A549 (cell line): Measurements from ENCODE around the gene PREX1. TPM values are rescaled to one million over a fixed set of nuclear protein-coding genes. Genes with fewer than 3 reads are reported as not detected.

Experiments
- ATAC-seq, 2 experiments: fragments of 200-7000 bp in 1 of 2; fragments of >200 bp in 1 of 2; cut with Nextera tagmentation in 1 of 2; cut with Tn5 transposase in 1 of 2; 3 replicates each; pipeline versions ENCODE4 v1.8.0 to v1.9.1; 2018 to 2020; ENCODE audit warnings: mild to moderate bottlenecking in 1 of 2, moderate library complexity in 1 of 2
- CTCF ChIA-PET: fragments of 300-600 bp; sonication (Branson Sonifier 250); formaldehyde crosslinking; extraction: SDS; loops from one replicate; lab custom pipeline; 2021; ENCODE audit warnings: antibody characterized with exemption, inconsistent platforms; lab: Yijun Ruan, JAX
- POLR2A ChIA-PET: fragments of 350-600 bp; formaldehyde crosslinking; extraction: SDS; loops from one replicate; lab custom pipeline; 2021; ENCODE audit warnings: antibody characterized with exemption, inconsistent platforms; lab: Yijun Ruan, JAX
- DNase-seq, 2 experiments: peaks; one replicate each; pipeline versions ENCODE4 v3.0.0 to v3.0.0-alpha.2; 2011 to 2016; ENCODE audit warnings: low read depth in 1 of 2, low spot score in 1 of 2
- FAIRE-seq: peaks from 2 replicates; lab custom pipeline; 2011; peaks lifted over from hg19 to GRCh38; lab: Jason Lieb, UNC
- H3K27ac ChIP-seq, 2 experiments: fragments of >200 bp; sonication (Bioruptor Twin); formaldehyde crosslinking; 3 replicates each; pipeline ENCODE4 v1.5.1; 2016 to 2017
- H3K4me1 ChIP-seq: fragments of >200 bp; sonication (Bioruptor Twin); formaldehyde crosslinking; 3 replicates; pipeline ENCODE4 v1.6.1; 2016
- H3K4me2 ChIP-seq: fragments of >200 bp; sonication (Bioruptor Twin); formaldehyde crosslinking; 3 replicates; pipeline ENCODE4 v1.6.1; 2016
- H3K4me3 ChIP-seq: fragments of >200 bp; sonication (Bioruptor Twin); formaldehyde crosslinking; 3 replicates; pipeline ENCODE4 v1.5.1; 2016
- H3K9me3 ChIP-seq: fragments of >200 bp; sonication (Bioruptor Twin); formaldehyde crosslinking; 3 replicates; pipeline ENCODE4 v1.6.1; 2016
- BHLHE40 ChIP-seq: IDR thresholded peaks from 2 replicates; pipeline ENCODE4 v1.6.1; 2012; ENCODE audit warnings: low read depth, low read length, inconsistent platforms
- CHD4 ChIP-seq: fragments of 200-600 bp; sonication (generic); IDR thresholded peaks from 2 replicates; pipeline ENCODE4 v1.6.1; 2016; ENCODE audit warnings: antibody characterized with exemption, mild to moderate bottlenecking, borderline replicate concordance
- CTCF ChIP-seq: fragments of >200 bp; sonication (Bioruptor Twin); formaldehyde crosslinking; IDR thresholded peaks from 3 replicates; pipeline ENCODE4 v1.5.1; 2016
- ELK1 ChIP-seq: fragments of 150-350 bp; IDR thresholded peaks from 2 replicates; pipeline ENCODE4 v1.6.1; 2014; ENCODE audit warnings: low read depth, mild to moderate bottlenecking, low read length
- EP300 ChIP-seq, 2 experiments: fragments of >200 bp; sonication (Bioruptor Twin); formaldehyde crosslinking; IDR thresholded peaks; 2 replicates in 1 of 2; 3 replicates in 1 of 2; pipeline ENCODE4 v1.6.1; 2016 to 2017
- HDAC2 ChIP-seq: fragments of 200-600 bp; sonication (generic); IDR thresholded peaks from 2 replicates; pipeline ENCODE4 v1.6.1; 2016
- HOXA7 ChIP-seq: fragments of 250-450 bp; sonication (Bioruptor Pico); IDR thresholded peaks from 2 replicates; pipeline ENCODE4 v1.5.0; 2020; ENCODE audit warnings: mild to moderate bottlenecking, moderate library complexity
- HOXB5 ChIP-seq: fragments of 250-450 bp; sonication (Bioruptor Pico); IDR thresholded peaks from 2 replicates; pipeline ENCODE4 v1.5.0; 2020; ENCODE audit warnings: mild to moderate bottlenecking, moderate library complexity
- KDM1A ChIP-seq: fragments of 200-600 bp; sonication (generic); IDR thresholded peaks from 2 replicates; pipeline ENCODE4 v1.6.1; 2016; ENCODE audit warnings: low read depth, mild to moderate bottlenecking
- KDM5A ChIP-seq: fragments of 200-600 bp; sonication (generic); IDR thresholded peaks from 2 replicates; pipeline ENCODE4 v1.6.1; 2016; ENCODE audit warnings: antibody characterized with exemption, mild to moderate bottlenecking
- NR3C1 ChIP-seq: fragments of >200 bp; sonication (Bioruptor Twin); formaldehyde crosslinking; IDR thresholded peaks from 3 replicates; pipeline ENCODE4 v1.6.1; 2017
- PBX3 ChIP-seq: IDR thresholded peaks from 2 replicates; pipeline ENCODE4 v1.6.1; 2012
- RAD21 ChIP-seq, 2 experiments: fragments of >200 bp in 1 of 2; sonication (Bioruptor Twin) in 1 of 2; formaldehyde crosslinking in 1 of 2; IDR thresholded peaks in 1 of 2; conservative IDR thresholded peaks in 1 of 2; 2 replicates in 1 of 2; 3 replicates in 1 of 2; pipeline ENCODE4 v1.6.1; 2012 to 2018; ENCODE audit warnings: inconsistent platforms in 1 of 2
- RARB ChIP-seq: fragments of 250-450 bp; sonication (Bioruptor Pico); IDR thresholded peaks from 2 replicates; pipeline ENCODE4 v1.8.0; 2021; ENCODE audit warnings: mild to moderate bottlenecking, moderate library complexity
- RCOR1 ChIP-seq: fragments of 150-350 bp; IDR thresholded peaks from 2 replicates; pipeline ENCODE4 v1.6.1; 2014; ENCODE audit warnings: antibody characterized with exemption, low read length, low read depth
- RFX5 ChIP-seq: fragments of 450-650 bp; IDR thresholded peaks from 2 replicates; pipeline ENCODE4 v1.7.1; 2014; ENCODE audit warnings: antibody characterized with exemption, mild to moderate bottlenecking, moderate library complexity
- SREBF2 ChIP-seq: fragments of 450-650 bp; IDR thresholded peaks from 2 replicates; pipeline ENCODE4 v1.6.1; 2014; ENCODE audit warnings: mild to moderate bottlenecking, moderate library complexity
- ZC3H11A ChIP-seq: fragments of 450-650 bp; IDR thresholded peaks from 2 replicates; pipeline ENCODE4 v1.6.1; 2014; ENCODE audit warnings: antibody characterized with exemption, mild to moderate bottlenecking
- ZFP36 ChIP-seq: fragments of 450-650 bp; IDR thresholded peaks from 2 replicates; pipeline ENCODE4 v1.6.1; 2014; ENCODE audit warnings: borderline replicate concordance; ENCODE audit not compliant: partially characterized antibody
- ZNF302 ChIP-seq: fragments of 250-450 bp; sonication (Bioruptor Pico); IDR thresholded peaks from 2 replicates; pipeline ENCODE4 v1.9.0; 2021; ENCODE audit warnings: inconsistent platforms, mild to moderate bottlenecking, moderate library complexity
- WGBS: methylation state at CpG from one replicate; pipeline ENCODE4 v1.1.6; 2017; ENCODE audit errors: missing lambda C conversion rate; 5-methylcytosine and 5-hydroxymethylcytosine counted together
- polyA plus RNA-seq, 4 experiments: library from polyadenylated mRNA; depleted of rRNA in 3 of 4; stranded (reverse); fragments of >200 nt; fragmentation: RNase III in 1 of 4; extraction: RNeasy Plus Mini Kit Qiagen cat#74134 plus additional on column Dnase treatment in 1 of 4; gene quantifications; 2 replicates in 3 of 4; 3 replicates in 1 of 4; pipeline ENCODE4 v1.2.3, GENCODE V29; 2011 to 2017
- TF ChIP-seq, protein P1 (sequence below): IDR thresholded peaks from 2 replicates; pipeline ENCODE4 v1.6.1; 2012; ENCODE audit warnings: low read depth, borderline replicate concordance
- TF ChIP-seq, protein P2 (sequence below): fragments of 200-600 bp; sonication (generic); IDR thresholded peaks from 2 replicates; pipeline ENCODE4 v1.6.1; 2016; ENCODE audit warnings: antibody characterized with exemption, mild to moderate bottlenecking, moderate library complexity
- TF ChIP-seq, protein P3 (sequence below): IDR thresholded peaks from 2 replicates; pipeline ENCODE4 v1.6.1; 2012
- TF ChIP-seq, protein P4 (sequence below): fragments of 450-650 bp; IDR thresholded peaks from 2 replicates; pipeline ENCODE4 v1.6.1; 2014; ENCODE audit warnings: antibody characterized with exemption
- TF ChIP-seq, protein P5 (sequence below): fragments of 250-450 bp; sonication (Bioruptor Pico); IDR thresholded peaks from 2 replicates; pipeline ENCODE4 v1.5.0; 2020; ENCODE audit warnings: low read depth, mild to moderate bottlenecking, moderate library complexity

Gene PREX1
- polyA plus RNA-seq, 2 of the 4 experiments (the other 2 are of a cell fraction): 3.6 to 4.2 TPM

- DNase-seq: no peak
- Histone ChIP-seq H3K9me3 (no peaks in the 10 kb centered on the region), H3K4me3 (no peak overlapping the region), H3K4me1 (peaks cover 23% of the 10 kb centered on the region), H3K4me2 (0 out of 3 replicates have a peak overlapping the region, but pooled peaks have one; percentile 9), H3K27ac (no peak overlapping the region)
- ChIA-PET POLR2A (no interaction called here), CTCF (interaction anchor here (1.2 to 1.5 kb wide), 2 partner anchors 10 to 109 kb away, joined by 3 read pairs; no protein-coding TSS in a partner anchor)
- no peak for FAIRE-seq
- WGBS: 32% methylated on average over 5 of the region's 5 CpGs
- ATAC-seq: no peak
- TF ChIP-seq CTCF (no peak), ELK1 (no peak), HDAC2 (no peak), ZFP36 (no peak), ZNF302 (CRISPR knock-in tag) (no peak), EP300 (IDR thresholded peaks at IDR 0.05) (no peak), SREBF2 (no peak), NR3C1 (no peak), KDM5A (no peak), BHLHE40 (no peak), CHD4 (no peak), RARB (no peak)
- TF ChIP-seq, protein P1, sequence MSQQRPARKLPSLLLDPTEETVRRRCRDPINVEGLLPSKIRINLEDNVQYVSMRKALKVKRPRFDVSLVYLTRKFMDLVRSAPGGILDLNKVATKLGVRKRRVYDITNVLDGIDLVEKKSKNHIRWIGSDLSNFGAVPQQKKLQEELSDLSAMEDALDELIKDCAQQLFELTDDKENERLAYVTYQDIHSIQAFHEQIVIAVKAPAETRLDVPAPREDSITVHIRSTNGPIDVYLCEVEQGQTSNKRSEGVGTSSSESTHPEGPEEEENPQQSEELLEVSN: no peak
- TF ChIP-seq, protein P2, sequence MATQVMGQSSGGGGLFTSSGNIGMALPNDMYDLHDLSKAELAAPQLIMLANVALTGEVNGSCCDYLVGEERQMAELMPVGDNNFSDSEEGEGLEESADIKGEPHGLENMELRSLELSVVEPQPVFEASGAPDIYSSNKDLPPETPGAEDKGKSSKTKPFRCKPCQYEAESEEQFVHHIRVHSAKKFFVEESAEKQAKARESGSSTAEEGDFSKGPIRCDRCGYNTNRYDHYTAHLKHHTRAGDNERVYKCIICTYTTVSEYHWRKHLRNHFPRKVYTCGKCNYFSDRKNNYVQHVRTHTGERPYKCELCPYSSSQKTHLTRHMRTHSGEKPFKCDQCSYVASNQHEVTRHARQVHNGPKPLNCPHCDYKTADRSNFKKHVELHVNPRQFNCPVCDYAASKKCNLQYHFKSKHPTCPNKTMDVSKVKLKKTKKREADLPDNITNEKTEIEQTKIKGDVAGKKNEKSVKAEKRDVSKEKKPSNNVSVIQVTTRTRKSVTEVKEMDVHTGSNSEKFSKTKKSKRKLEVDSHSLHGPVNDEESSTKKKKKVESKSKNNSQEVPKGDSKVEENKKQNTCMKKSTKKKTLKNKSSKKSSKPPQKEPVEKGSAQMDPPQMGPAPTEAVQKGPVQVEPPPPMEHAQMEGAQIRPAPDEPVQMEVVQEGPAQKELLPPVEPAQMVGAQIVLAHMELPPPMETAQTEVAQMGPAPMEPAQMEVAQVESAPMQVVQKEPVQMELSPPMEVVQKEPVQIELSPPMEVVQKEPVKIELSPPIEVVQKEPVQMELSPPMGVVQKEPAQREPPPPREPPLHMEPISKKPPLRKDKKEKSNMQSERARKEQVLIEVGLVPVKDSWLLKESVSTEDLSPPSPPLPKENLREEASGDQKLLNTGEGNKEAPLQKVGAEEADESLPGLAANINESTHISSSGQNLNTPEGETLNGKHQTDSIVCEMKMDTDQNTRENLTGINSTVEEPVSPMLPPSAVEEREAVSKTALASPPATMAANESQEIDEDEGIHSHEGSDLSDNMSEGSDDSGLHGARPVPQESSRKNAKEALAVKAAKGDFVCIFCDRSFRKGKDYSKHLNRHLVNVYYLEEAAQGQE: no peak
Measured at GRCh38 chr20:48795732-48796131, 32.1 kb downstream of the PREX1 start.

DNA sequence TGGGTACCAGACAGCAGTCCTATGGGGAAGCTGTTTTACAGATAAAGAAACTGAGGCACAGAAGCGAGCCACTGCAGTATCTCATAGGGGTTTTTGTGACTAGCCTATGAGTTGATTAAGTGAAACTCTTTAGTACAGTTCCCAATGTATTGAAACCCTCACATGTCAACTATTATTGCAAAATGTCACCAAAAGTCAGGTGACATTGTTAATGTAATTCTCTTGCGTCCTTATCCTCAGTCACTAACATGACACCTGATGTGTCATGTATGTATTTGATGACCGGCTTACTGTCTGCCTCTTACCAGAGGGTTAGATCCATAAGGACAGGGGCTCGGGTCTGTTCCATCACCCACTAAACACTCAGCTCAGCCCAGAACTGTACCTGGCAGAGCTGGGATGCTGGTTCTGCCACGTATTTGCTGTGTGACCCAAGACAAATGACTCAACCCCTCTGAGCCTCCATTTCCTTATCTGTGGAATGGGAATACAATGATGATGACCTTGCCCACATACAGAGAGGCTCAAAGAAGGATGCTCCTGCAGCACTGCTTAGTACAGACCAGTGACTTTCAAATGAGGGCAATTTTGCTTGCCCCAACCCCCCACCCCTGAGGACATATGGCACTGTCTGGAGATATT, 32.9 kb downstream of the PREX1 start:
- H3K4me1 ChIP-seq: peaks cover 23% of the 10 kb centered on the region
- ChIA-PET POLR2A (no interaction called here), CTCF (interaction anchor here (0.7 to 1.2 kb wide), 2 partner anchors 10 to 138 kb away, joined by 3 read pairs; no protein-coding TSS in a partner anchor)
- FAIRE-seq (no peak), ATAC-seq (no peak), DNase-seq (no peak)
- H3K9me3 ChIP-seq: no peaks in the 10 kb centered on the region
- 82% methylated on average over 5 of the region's 5 CpGs for WGBS
- no peak overlapping the region for H3K4me2 ChIP-seq
- H3K4me3 ChIP-seq: no peak overlapping the region
- H3K27ac ChIP-seq: no peak overlapping the region
- TF ChIP-seq RFX5: no peak
- no peak for TF ChIP-seq RARB
- no peak for TF ChIP-seq SREBF2
- no peak for TF ChIP-seq RAD21 (conservative IDR thresholded peaks at IDR 0.05 in 1 of 2, IDR thresholded peaks at IDR 0.05 in 1 of 2)
- TF ChIP-seq, protein P3, sequence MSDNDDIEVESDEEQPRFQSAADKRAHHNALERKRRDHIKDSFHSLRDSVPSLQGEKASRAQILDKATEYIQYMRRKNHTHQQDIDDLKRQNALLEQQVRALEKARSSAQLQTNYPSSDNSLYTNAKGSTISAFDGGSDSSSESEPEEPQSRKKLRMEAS: no peak
- TF ChIP-seq KDM1A: no peak
- no peak for TF ChIP-seq ELK1
- TF ChIP-seq HDAC2: no peak
- no peak for TF ChIP-seq HOXA7
- TF ChIP-seq ZC3H11A: no peak
- TF ChIP-seq RCOR1: no peak
- TF ChIP-seq, protein P4, sequence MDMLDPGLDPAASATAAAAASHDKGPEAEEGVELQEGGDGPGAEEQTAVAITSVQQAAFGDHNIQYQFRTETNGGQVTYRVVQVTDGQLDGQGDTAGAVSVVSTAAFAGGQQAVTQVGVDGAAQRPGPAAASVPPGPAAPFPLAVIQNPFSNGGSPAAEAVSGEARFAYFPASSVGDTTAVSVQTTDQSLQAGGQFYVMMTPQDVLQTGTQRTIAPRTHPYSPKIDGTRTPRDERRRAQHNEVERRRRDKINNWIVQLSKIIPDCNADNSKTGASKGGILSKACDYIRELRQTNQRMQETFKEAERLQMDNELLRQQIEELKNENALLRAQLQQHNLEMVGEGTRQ: no peak
- no peak for TF ChIP-seq PBX3
- TF ChIP-seq HOXB5 (CRISPR knock-in tag): no peak
- TF ChIP-seq, protein P5, sequence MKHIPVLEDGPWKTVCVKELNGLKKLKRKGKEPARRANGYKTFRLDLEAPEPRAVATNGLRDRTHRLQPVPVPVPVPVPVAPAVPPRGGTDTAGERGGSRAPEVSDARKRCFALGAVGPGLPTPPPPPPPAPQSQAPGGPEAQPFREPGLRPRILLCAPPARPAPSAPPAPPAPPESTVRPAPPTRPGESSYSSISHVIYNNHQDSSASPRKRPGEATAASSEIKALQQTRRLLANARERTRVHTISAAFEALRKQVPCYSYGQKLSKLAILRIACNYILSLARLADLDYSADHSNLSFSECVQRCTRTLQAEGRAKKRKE (CRISPR knock-in tag): no peak
